ENCODE results near the gene TNS4. TPM values are rescaled to one million over a fixed set of nuclear protein-coding genes. Genes with fewer than 3 reads are reported as not detected.

TNS4 gene
- total RNA-seq, 4 donors from 2014 or later: 1.8 to 2.1 TPM; not detected in 2

DNA sequence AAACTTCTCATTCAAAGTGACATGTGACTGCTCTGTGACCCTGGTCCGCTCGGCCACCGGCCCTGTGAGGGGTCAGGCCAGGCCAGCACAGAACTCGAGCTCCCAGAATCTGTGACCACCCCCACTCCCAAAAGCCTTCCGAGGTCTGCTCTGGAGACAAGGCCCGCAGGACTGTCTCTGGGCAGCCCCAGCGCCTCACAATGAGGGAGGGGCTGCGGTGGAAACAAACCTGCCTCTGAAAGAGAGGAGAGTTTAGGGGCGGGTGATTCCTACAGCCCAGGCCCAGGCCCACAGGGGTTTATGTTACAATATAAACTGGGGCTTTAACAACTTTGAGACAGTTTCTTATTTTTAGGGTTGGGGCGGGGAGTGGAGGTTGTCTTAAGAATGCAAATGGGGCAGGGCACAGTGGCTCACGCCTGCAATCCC, 38.3 kb downstream of the TNS4 start:
- no peak for TF ChIP-seq CTCF (IDR thresholded peaks at IDR 0.05)
- no peak for DNase-seq (ENCODE audit: low spot score)
- ATAC-seq (ENCODE audit: low FRiP score): no peak

- no peak for DNase-seq (ENCODE audit: low spot score)
- no peak for TF ChIP-seq CTCF (IDR thresholded peaks at IDR 0.05)
- ATAC-seq (ENCODE audit: low FRiP score): no peak
Observed at GRCh38 chr17:40462343-40463121, 38.9 kb downstream of the TNS4 start.

- ATAC-seq (ENCODE audit: low FRiP score) (no peak), DNase-seq (ENCODE audit: low spot score) (no peak)
- TF ChIP-seq CTCF (IDR thresholded peaks at IDR 0.05): no peak
Observed at GRCh38 chr17:40461732-40462342, 39.6 kb downstream of the TNS4 start.

- DNase-seq (ENCODE audit: low spot score): no peak
- TF ChIP-seq CTCF (IDR thresholded peaks at IDR 0.05): no peak
Observed at GRCh38 chr17:40460968-40461731, 40.3 kb downstream of the TNS4 start.

GRCh38 chr17:40460604-40460967, 40.8 kb downstream of the TNS4 start:
- DNase-seq (ENCODE audit: low spot score) (no peak), ATAC-seq (ENCODE audit: low FRiP score) (no peak)
- no peak for TF ChIP-seq CTCF (IDR thresholded peaks at IDR 0.05)

More at GRCh38 chr17:40460968-40461731, 40.3 kb downstream of the TNS4 start:
- ATAC-seq (ENCODE audit: low FRiP score): no peak

DNA sequence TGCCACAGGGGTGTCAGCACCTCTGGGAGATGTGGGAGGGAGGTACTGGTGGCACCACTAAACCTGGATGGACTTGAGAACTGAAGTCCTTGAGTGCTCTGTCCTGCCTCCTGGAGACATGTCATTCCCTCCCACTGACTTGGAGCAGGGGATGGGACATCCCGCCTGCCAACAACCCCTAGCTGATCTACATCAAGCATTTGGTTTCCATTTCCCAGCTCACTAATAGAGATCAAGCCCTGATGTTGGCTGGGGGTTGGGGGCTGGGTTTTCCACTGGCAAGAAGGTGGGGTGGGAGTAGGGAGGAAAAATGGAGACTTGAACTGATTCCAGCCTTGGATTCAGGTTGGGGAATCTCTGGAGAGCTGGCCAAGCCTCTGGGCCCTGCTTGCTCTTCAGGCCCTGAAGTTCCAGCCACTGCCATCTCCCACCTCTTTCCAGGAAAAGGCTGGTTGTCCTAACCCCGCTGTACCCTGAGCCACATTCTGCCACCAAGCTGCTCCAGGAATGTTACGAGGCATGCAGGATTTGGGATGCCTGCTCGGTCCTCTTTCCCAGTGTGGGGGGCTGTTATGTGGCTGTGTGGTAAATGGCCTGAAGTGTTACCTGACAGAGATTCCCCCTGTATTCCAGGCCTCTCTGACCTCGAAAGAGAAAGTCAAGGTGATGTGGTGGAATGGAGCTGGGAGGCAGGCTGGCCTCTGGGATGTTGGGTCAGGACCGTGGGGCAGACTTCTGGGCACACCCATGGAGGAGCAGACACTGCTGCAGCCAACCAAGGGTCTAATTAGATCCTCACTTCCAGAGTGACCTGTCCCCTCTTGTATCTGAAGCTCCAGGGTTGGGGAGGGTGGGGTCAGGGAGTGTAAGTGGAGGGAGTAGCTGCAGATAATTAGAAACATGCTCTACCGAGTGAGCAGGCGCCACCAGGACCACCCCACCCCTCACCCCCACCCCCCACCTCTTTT, 41.5 kb downstream of the TNS4 start:
- no peak for DNase-seq (ENCODE audit: low spot score)

More for the DNA sequence above, 41.5 kb downstream of the TNS4 start:
- ATAC-seq (ENCODE audit: low FRiP score): no peak
- no peak for TF ChIP-seq CTCF (IDR thresholded peaks at IDR 0.05)

Measured in omental fat pad (tissue), 4 donors.